Stimulated activated CD8-positive, alpha-beta memory T cell treated with anti-CD3 and anti-CD28 coated beads, Interleukin-15, amount 100 ng/mL, for 48 hours (primary cell): Measurements from ENCODE around the gene BMS1.
"Not testable (repeated sequence)": the region's sequence is repeated elsewhere in the genome, so short reads cannot be mapped to it uniquely, and the experiment has no call there.

Experiments
- DNase-seq, 2 donors: peaks; one replicate each; pipeline ENCODE4 v3.0.0-alpha.2; 2020; ENCODE audit warnings: low read depth in 2 of 2

BMS1 gene

GRCh38 chr10:42864575-42864974 is 82.0 kb downstream of the BMS1 start:
- DNase-seq: no peak

- no peak for DNase-seq
Observed at GRCh38 chr10:42865716-42866114, 83.1 kb downstream of the BMS1 start.

GRCh38 chr10:42866115-42866995 is 83.8 kb downstream of the BMS1 start:
- DNase-seq: peak; percentile 18 to 27

GRCh38 chr10:42867571-42867970 is 85.0 kb downstream of the BMS1 start:
- DNase-seq: no peak

GRCh38 chr10:42868530-42868929 is 85.9 kb downstream of the BMS1 start:
- DNase-seq: no peak

GRCh38 chr10:42869977-42870350 is 87.4 kb downstream of the BMS1 start:
- no peak for DNase-seq

DNA sequence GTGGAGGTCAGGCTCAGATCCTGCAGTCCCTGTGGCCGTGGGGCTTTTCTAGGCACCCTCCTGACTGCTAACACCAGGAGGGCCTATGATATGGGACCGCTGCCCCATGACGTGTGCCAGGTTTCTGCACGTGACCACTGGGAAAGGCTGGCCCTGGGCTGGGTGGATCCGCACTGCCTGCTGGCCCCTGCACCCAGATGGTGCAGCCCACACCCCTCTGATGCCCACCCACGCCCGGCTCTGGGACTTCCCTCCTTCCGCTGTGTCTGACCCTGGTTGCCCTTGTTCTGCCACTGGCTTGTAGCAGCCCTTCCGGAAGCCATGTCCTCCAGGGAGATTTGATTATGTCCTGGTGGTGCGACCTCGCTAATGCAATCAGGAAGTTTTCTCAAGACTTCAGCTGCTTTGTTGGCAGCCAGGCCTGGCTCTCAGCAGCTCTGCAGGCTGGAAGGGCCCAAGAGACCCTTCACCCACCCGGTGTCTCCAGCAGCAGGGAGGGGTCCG is 88.6 kb downstream of the BMS1 start:
- not testable (repeated sequence) for DNase-seq

GRCh38 chr10:42871823-42872222 is 89.2 kb downstream of the BMS1 start:
- no peak for DNase-seq

DNA sequence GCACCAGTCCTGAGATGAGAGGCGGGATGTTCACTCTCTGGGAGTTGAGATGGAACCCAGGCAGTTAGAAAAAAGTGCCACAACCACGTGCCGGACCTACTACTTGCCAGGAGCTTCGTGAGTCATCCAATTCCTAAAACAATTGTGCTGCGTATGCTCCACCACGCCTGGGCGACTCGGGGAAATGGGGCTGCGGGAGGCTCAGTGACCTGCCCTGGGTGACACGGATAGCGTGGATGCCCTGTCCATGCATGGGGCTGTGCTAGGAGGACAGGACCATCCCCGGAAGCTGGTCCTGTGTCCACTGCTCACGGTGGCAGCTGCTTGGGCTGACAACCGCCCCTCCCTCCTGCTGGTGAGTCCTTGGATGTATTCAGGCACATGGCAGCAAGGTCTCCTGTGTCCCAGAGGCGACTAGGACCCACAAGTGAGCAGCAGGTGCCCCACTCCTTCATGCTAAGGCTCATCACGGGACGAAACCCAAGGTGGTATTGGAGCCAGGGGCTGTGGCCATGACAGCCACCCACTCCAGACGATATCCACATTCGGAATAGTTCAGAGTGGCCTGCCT is 90.4 kb downstream of the BMS1 start:
- no peak for DNase-seq

DNA sequence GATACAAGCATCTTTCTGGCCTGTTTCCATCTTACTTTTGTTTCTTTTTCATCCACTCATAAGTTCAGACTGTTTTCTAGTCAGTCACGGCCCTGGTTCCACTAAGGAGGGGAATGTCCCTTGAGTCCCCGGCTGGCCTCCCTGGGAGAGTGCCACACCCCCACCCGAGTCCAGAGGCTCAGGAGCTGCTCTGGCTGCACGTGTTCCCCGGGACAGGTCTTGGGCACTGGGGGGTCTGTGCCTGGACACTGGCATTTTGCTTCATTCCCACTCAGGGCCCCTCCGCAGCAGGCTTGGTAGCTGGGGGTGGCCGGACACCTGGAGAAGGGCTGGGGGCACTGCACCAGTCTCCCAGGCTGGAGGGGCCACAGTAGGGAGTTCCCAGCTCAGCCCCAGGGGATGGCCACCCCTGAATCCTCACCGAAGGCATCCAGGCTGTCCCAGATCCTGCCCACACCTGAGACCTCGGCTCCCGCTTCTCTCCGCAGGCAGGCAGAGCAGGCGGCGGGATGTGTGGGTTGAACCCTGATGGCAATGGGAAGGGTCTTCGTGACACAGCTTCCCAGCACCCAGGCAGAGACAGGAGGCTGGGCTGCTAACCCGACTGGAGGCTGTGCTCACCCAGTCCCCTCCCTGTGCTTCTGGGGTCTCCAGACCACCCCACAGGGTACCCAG is 92.3 kb downstream of the BMS1 start:
- no peak for DNase-seq

GRCh38 chr10:42875388-42875755 is 92.8 kb downstream of the BMS1 start:
- DNase-seq: no peak

GRCh38 chr10:42875798-42876341 is 93.3 kb downstream of the BMS1 start:
- DNase-seq: no peak

GRCh38 chr10:42876476-42876875 is 93.9 kb downstream of the BMS1 start:
- no peak for DNase-seq

GRCh38 chr10:42876945-42877344 is 94.3 kb downstream of the BMS1 start:
- DNase-seq: no peak

DNA sequence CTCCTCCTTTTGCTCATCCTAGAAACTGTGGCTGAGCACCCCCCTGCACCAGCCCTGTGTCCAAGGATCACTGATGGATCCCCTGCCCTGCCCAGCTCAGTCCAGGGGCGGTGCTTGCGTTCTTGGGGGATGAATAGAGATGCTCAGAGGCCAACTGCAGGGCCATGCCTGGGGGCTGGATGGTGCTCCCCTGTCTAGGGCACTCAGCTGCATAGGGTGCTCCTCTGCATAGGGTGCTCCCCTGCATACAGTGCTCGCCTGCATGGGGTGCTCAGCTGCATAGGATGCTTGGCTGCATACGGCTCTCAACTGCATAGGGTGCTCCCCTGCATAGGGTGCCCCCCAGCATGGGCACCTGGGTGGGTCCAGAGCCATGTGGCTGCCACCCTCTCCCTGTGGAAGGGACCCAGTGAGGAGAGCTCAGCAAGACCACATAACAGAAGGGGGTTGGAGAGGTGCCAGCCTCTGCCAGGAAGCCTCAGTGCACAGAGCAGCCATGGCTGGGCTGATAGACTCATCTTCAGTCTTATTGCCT is 95.0 kb downstream of the BMS1 start:
- no peak for DNase-seq

GRCh38 chr10:42878134-42878820 is 95.7 kb downstream of the BMS1 start:
- DNase-seq: no peak

DNA sequence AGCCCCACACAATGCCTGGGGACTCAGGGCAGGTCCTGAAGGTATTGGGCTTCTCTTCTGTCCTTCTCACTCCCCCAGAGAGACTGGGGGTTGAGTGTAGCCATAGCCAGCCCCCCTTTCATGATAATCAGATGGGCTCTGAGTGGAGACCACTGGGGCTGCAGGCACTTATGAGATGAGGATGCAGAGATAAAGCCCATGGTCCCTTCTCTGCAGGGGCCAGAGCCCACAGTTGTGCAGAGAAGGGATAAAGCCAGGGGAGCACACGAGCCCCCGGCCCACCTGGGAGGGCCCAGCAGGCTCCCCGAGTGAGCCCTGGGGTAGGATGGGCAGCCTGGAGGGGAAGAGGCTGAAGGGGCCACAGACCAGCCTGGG is 96.2 kb downstream of the BMS1 start:
- DNase-seq: no peak

DNA sequence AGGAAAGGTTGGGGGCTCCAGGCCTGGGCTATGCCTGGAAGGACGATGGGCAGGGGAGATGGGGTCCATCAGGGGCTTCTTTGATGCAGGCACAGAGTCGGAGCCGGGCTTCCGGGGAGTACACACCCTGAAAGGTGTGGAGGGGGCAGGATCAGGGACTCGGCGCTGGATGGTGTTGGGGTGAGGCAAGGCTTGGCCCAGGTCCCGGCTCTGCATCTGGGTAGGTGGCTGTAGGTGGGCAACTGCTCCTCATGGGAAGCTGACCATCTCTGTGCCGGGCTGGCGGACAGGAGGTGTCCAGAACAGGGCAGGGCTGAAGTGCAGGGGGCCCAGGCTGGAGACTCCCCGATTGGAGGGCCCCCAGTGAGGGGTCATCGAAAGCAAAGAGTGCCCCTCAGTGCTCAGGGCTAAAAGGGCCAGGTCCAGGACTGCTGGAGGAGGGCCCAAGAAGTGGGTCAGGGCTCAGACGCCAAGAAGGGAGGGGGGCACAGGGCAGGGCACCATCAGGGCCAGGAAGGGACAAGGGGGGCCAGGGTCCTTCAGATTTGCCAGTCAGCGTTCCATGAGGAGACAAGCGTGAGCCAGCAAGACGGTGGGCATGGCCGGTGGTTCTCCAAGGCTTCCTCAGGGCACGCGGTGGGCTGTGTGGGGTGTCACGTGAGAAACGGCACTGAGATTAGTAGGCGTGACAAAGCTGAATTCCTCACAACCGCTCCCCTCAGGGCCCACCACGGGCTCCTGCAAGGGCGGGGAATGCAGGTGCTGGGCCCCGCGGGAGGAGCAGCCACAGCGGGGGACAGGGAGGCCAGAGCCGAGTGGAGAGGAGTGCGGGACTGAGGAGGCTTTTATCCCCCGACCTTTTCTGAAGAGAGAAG is 97.0 kb downstream of the BMS1 start:
- DNase-seq: no peak

DNA sequence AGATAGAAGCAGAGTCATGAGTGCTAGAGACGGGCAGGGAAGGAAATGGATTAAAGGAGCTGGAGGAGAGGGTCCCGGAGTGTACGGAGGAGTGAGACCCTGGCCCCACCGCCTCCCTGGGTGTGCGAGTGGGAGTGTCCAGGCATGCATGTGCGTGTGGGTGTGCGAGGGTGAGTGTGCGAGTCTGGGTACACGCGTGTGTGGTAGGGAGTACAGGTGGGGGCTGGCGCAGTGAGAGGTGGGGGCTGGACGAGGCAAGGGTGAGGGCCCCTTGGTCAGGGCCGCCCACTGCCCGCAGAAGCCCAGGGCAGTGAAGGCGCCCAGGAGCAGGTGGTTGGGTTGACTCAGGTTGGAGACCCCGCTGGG is 97.6 kb downstream of the BMS1 start:
- no peak for DNase-seq

DNA sequence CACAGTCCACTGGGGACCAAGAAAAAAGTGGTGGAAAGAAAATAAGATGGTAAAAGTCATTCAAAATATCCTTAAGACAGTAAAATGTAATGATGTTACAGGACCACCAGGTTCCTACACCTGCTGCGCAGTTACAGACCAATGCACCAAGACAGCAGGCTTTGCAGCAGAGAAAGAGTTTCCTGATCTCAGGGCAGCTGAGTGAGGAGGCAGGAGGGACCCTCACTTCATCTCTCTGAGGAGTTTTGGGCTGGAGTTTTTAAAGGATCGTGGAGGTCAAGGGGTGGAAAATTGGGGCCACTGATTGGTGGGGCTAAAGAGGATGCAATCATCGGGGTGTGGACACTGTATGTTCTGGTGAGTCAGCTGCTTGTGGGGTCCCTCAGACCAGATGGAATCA is 100.0 kb downstream of the BMS1 start:
- no peak for DNase-seq
